ENCODE results near the gene PRXL2A.
"Not testable (repeated sequence)": the region's sequence is repeated elsewhere in the genome, so short reads cannot be mapped to it uniquely, and the experiment has no call there.

PRXL2A gene

GRCh38 chr10:80408242-80409101 is at the start of gene PRXL2A:
TSS of gene PRXL2A (plus strand) at chr10:80408551. CDS start at chr10:80420468, 11,917 bp downstream.
- DNase-seq = peak; percentile 79

DNA sequence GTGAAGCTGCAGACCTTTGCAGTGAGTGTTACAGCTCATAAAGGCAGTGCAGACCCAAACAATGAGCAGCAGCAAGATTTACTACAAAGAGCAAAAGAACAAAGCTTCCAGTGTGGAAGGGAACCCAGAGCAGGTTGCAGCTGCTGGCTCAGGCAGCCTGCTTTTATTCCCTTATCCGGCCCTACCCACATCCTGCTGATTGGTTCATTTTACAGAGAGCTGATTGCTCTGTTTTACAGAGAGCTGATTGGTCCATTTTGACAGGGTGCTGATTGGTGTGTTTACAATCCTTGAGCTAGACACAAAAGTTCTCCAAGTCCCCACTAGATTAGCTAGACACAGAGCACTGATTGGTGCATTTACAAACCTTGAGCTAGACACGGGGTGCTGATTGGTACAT is 49.4 kb upstream of the PRXL2A start:
- not testable (repeated sequence) for DNase-seq

DNA sequence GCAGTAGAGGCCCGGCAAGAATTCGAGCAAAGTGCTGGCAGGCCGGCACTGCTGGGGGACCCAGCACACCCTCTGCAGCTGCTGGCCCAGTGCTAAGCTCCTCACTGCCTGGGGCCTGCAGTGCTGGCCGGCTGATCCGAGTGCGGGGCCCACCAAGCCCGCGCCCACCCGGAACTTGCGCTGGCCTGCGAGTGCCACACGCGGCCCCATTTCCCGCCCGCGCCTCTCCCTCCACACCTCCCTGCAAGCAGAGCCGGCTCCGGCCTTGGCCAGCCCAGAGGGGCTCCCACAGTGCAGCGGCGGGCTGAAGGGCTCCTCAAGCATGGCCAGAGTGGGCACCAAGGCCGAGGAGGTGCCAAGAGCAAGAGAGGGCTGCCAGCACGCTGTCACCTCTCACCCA is 48.7 kb upstream of the PRXL2A start:
- no peak for DNase-seq

DNA sequence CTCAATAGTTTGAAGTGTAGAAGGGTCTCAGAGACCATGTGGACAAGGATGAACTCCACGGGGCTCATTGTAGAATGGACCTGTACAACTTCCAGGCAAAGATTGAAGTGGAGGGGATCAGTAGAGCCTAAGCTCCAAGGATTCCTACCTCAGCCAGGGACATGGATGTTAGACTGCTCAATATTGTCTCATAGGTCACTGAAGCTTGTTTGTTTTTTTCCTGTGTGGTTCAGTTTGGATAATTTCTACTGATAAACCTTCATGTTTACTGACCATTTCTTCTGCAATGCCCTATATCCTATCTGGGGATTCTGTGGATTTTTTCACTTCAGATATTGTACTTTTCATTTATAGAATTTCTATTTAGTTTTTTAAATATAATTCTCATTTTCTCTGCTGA is 42.8 kb upstream of the PRXL2A start:
- no peak for DNase-seq

GRCh38 chr10:80371467-80371866 is 36.9 kb upstream of the PRXL2A start:
- no peak for DNase-seq

GRCh38 chr10:80372675-80373074 is 35.7 kb upstream of the PRXL2A start:
- no peak for DNase-seq

- DNase-seq = no peak
Observed at GRCh38 chr10:80373502-80373901, 34.8 kb upstream of the PRXL2A start.

- DNase-seq = no peak
Observed at GRCh38 chr10:80379701-80380100, 28.6 kb upstream of the PRXL2A start.

- no peak for DNase-seq
Observed at GRCh38 chr10:80380185-80380584, 28.2 kb upstream of the PRXL2A start.

DNA sequence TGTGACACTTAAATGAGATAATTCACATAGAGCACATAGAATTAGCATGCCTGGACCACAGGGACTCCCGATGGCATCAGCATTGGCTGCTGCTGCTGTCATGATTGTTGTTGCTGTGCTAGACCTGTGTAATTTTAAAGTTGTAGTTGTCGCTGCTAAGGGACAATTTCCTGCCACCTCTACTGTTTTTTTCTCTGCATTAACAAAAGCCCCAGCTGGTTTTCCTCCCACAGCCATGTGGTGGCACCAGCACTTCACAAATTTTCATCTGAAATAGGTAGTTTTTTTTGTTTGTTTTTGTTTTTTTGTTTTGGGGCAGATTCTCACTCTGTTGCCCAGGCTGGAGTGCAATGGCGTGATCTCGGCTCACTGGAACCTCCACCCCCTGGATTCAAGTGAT is 25.4 kb upstream of the PRXL2A start:
- DNase-seq = peak; percentile 29

DNA sequence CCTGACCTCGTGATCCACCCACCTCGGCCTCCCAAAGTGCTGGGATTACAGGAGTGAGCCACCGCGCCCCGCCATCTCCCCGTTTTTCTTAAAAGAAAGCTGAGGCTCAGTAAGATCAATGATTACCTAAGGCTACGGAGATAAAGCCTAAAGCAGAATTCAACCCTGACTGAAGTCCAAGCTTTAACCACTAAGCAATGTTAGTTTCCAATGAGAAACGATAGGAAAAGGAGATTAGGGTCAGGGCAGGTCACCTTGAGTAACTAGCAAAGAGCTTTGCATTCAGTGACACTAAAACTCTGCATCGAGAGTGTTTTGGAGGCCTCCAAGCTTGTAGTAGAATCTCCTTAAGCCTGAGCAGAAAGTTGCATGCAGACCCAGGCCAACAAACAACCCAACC is 17.6 kb upstream of the PRXL2A start:
- DNase-seq = no peak

DNA sequence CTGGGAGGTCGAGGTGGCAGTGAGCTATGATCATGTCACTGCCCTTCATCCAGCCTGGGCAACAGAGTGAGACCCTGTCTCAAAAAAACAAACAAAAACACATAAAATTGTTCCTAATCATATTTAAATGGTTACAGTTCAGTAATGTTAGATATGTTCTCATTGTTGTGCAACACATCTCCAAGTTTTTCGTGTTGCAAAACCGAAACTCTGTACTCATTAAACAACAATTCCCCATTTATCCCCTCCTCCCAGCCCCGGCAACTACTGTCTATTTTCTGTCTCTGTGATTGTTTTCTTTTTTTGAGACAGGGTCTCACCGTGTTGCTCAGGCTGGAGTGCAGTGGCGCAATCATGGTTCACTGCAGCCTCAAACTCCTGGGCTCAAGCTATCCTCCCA is 16.1 kb upstream of the PRXL2A start:
- DNase-seq = no peak

DNA sequence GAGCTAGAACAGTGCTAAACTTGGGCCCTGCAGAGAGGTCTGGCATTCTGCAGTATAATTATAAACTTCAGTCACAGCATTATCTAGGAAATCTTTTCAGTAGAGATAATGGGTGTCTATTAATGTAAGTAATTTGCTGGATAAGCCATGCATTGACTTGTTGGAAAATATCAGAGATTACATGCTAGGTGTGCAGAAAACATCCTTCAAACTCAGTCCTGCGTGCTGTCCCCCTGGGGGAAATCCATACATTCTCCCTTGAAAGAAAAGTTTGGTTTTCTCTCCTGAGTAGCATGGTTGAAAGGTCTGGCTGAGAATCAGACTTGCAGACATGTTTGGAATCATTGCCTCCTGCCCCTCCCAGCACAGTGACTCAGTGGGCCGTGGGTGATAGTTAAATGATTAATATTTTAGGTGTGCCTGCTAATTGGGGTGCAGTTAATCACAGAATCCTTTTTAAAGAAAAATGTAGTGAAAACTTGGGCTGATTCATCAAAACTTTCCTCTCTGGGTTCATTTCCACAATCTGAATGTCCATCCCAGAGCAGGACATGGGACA is 13.9 kb upstream of the PRXL2A start:
- no peak for DNase-seq

DNA sequence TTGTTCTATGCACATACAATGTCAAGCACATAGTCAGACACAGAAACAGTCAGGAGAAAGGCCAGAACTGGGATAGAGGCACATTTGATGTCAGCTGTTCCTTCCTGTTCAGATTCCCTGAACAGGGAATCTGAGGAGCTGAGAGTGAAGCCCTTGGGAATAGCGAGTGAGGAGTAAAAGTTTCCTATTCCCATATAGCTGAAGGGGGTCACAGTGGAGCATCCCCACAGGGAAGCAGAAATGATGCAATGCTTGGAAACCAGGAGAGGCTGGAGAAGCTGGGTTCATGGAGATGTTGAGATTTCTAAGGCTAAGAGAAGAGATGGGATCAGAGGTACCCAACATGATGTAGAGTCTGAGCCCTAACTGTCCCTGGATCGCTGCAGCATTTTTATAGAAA is 11.3 kb upstream of the PRXL2A start:
- no peak for DNase-seq

DNA sequence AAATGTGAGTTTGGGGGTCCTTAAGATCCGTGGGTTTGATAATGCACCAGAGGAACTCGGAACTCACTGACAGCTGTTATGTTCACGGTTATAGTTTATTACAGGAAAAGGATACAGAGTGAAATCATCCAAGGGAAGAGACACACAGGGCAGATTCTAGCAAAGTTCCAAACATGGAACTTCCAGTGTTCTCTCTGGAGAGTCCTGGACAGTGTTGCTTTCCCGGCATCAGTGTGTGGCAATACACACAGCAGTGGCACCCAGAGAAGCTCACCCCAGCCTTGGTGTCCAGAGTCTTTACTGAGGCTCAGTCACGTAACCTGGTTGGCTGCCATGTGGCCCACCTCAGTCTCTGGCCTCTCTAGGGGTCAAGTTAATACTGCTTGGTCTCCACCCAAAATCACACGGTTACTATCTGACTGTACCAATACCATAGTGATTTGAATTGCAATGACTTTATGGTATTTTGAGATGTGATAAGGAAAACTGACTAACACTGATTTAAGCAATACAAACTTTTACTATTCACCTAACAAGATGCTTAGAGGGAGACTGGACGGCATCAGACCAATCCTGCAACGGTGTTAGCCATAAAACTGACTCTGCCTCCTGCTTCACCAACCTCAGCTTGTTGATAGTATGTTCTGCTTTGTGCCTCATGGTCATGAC is 8.1 kb upstream of the PRXL2A start:
- no peak for DNase-seq

DNA sequence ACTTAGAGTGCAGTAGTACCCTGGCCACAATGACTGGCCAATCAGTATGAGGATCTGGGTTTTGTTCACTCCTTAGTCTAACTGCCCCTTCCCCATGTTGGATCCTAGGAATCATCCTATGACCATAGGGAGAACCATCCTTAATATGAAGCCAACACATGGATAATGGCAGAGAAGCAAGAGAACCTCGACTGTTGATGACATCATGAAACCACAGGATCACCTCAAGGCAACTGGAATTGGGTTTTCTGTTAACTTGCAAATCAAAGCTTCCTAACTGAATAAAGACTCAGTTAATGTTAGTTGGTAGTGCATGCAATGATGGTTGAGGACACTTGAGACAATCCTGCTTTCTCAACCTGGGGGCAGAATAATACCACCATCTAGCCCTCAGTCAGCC is 3.3 kb upstream of the PRXL2A start:
- DNase-seq = no peak

GRCh38 chr10:80405626-80406025 is 2.7 kb upstream of the PRXL2A start:
- no peak for DNase-seq

DNA sequence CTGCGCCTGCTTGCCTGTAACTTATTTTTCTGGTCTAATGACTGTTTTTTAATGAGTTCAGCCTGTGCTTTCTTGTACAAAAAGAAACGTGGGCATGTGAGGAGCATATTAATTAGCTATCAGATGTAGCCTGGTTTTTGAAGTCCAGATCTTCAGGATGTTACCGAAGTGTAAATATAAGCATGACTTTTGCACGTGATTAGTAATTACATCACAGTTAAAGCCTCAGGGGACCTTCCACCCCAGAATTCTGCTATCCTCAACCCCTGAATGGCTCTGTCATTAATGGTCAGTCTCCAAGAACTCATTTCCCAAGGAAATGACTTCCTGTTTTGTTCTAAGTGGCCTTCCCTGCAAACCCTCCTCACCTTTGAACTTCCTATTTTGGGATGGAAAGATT is 2.1 kb upstream of the PRXL2A start:
- DNase-seq = no peak

DNA sequence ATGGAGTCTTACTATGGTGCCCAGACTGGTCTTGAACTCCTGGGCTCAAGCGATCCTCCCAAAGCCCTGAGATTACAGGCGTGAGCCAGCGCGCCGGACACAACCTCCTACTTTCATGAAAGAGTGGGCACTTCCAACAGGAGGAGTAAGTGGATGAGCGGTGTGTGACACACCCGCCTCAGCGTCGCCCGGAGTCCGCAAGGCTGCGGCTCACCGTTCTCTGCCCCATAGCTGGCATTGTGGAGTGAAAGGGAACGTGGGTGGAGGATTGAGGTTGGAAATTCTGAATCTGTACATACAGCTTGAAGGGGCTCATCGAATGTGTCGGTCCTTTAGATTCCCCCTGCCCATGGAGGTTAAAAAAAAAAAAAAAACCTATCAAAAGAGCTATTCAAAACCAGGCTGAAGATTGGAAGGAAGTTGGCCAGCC is 524 bp upstream of the PRXL2A start:
- no peak for DNase-seq

DNA sequence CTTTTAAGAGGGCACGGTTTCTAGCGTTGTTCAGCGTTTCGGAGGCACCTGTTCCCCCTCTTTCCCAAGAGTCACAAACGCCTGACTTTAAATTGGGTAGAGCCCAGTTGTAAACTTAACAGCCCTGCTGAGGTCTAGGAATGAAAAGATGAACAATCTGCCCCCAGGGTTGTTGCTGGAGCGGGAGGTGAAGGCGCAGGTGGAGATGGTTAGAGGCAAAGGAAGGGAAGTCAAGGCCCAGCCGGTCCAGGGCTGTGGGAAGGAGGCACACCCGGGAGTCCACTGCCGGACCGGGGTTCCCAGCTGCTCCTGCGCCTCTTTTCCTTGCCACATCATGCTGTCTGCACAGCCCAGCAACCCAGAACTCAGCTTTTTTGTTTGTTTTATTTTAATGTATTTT is 770 bp downstream of the PRXL2A start:
- DNase-seq = no peak

- DNase-seq = no peak
Observed at GRCh38 chr10:80410122-80410521, 1.8 kb downstream of the PRXL2A start.

GRCh38 chr10:80410578-80411145 is 2.3 kb downstream of the PRXL2A start:
- DNase-seq = no peak

GRCh38 chr10:80411267-80411668 is 2.9 kb downstream of the PRXL2A start:
- DNase-seq = no peak

All from CD4-positive, alpha-beta T cell treated with Interferon gamma for 1 hour (primary cell).